BLaER1 treated with 17β-estradiol and CSF1 and Interleukin-3, amounts not matched to agents 10 nM and 100 nM (cell line): ENCODE measurements around the gene MCM6.

Experiments
- H3K27ac ChIP-seq, 11 experiments: shearing (Covaris generic); formaldehyde crosslinking; 2 replicates each; pipeline ENCODE4 v1.8.1; 2022
- H3K27me3 ChIP-seq, 11 experiments: shearing (Covaris generic); formaldehyde crosslinking; 2 replicates each; pipeline ENCODE4 v1.8.1; 2022
- H3K36me3 ChIP-seq, 11 experiments: shearing (Covaris generic); formaldehyde crosslinking; 2 replicates each; pipeline ENCODE4 v1.8.1; 2022
- H3K4me1 ChIP-seq, 10 experiments: shearing (Covaris generic); formaldehyde crosslinking; 2 replicates each; pipeline ENCODE4 v1.8.1; 2022
- H3K4me2 ChIP-seq, 11 experiments: shearing (Covaris generic); formaldehyde crosslinking; 2 replicates each; pipeline ENCODE4 v1.8.1; 2022
- H3K4me3 ChIP-seq, 10 experiments: shearing (Covaris generic); formaldehyde crosslinking; 2 replicates each; pipeline ENCODE4 v1.8.1; 2022
- H3K9ac ChIP-seq, 11 experiments: shearing (Covaris generic); formaldehyde crosslinking; 2 replicates each; pipeline ENCODE4 v1.8.1; 2022
- H3K9me3 ChIP-seq, 11 experiments: shearing (Covaris generic); formaldehyde crosslinking; replicated peaks in 1 of 11; 2 replicates each; pipeline ENCODE4 v1.8.1; 2022
- H4K20me1 ChIP-seq, 11 experiments: shearing (Covaris generic); formaldehyde crosslinking; 2 replicates each; pipeline ENCODE4 v1.8.1; 2022
- Cebpa-rat ChIP-seq, 11 experiments: shearing (Covaris generic); IDR thresholded peaks; 2 replicates each; pipeline ENCODE4 v1.8.1; 2022

The MCM6 gene

GRCh38 chr2:135831180-135831812, 44.9 kb downstream of the MCM6 start:
- Histone ChIP-seq H3K4me3 (no peak overlapping the region), H3K27me3 (no peaks in the 10 kb centered on the region), H3K4me2 (no peak overlapping the region), H3K4me1 (peaks cover 0 to 15% (median 12%) of the 10 kb centered on the region in 10 experiments; a peak in 16 of 20 replicates), H4K20me1 (no peaks in the 10 kb centered on the region), H3K27ac (no peak overlapping the region), H3K9ac (no peak overlapping the region), H3K36me3 (peaks cover 0 to under 1% (median 0%) of the 10 kb centered on the region in 11 experiments; a peak in 1 of 22 replicates), H3K9me3 (no peaks in the 10 kb centered on the region)
- no peak for TF ChIP-seq Cebpa-rat (IDR thresholded peaks at IDR 0.05)

- H3K36me3 ChIP-seq = no peaks in the 10 kb centered on the region
- TF ChIP-seq Cebpa-rat (IDR thresholded peaks at IDR 0.05) = no peak
- H3K9me3 ChIP-seq = no peaks in the 10 kb centered on the region
- no peak overlapping the region for H3K9ac ChIP-seq
- no peak overlapping the region for H3K27ac ChIP-seq
- no peaks in the 10 kb centered on the region for H4K20me1 ChIP-seq
- no peak overlapping the region for H3K4me3 ChIP-seq
- H3K27me3 ChIP-seq = no peaks in the 10 kb centered on the region
- H3K4me2 ChIP-seq = no peak overlapping the region
- peaks cover 9 to 23% (median 19%) of the 10 kb centered on the region in 10 experiments; a peak in 19 of 20 replicates for H3K4me1 ChIP-seq
These were observed 46.7 kb downstream of the MCM6 start for GRCh38 chr2:135829378-135830135.

- no peak for TF ChIP-seq Cebpa-rat (IDR thresholded peaks at IDR 0.05)
- Histone ChIP-seq H3K4me1 (peaks cover 9 to 24% (median 19%) of the 10 kb centered on the region in 10 experiments; a peak in 19 of 20 replicates), H3K27ac (no peak overlapping the region), H3K9ac (no peak overlapping the region; a peak in 1 of 22 replicates), H3K36me3 (peaks cover 0 to 13% (median 0%) of the 10 kb centered on the region in 11 experiments; a peak in 5 of 22 replicates), H3K4me3 (no peak overlapping the region), H4K20me1 (no peaks in the 10 kb centered on the region), H3K4me2 (peak overlapping the region in 9 of 11 experiments; percentile 27 to 75 (median 65); a peak in 13 of 22 replicates), H3K27me3 (no peaks in the 10 kb centered on the region), H3K9me3 (peaks cover 15 to 25% (median 20%) of the 10 kb centered on the region in 11 experiments)
These were observed 49.7 kb downstream of the MCM6 start for GRCh38 chr2:135826544-135826943.

- Histone ChIP-seq H3K4me1 (peaks cover 9 to 29% (median 22%) of the 10 kb centered on the region in 10 experiments), H3K4me3 (no peak overlapping the region), H3K27ac (peak overlapping the region in 8 of 11 experiments; percentile 8 to 54 (median 42); a peak in 11 of 22 replicates), H3K36me3 (peaks cover 0 to 13% (median 0%) of the 10 kb centered on the region in 11 experiments; a peak in 5 of 22 replicates), H3K9me3 (peaks cover 15 to 28% (median 20%) of the 10 kb centered on the region in 11 experiments), H4K20me1 (no peaks in the 10 kb centered on the region), H3K9ac (peak overlapping the region in 6 of 11 experiments; percentile 15 to 60 (median 40); a peak in 9 of 22 replicates), H3K4me2 (peak overlapping the region; percentile 27 to 75 (median 61); a peak in 21 of 22 replicates), H3K27me3 (no peaks in the 10 kb centered on the region)
- no peak for TF ChIP-seq Cebpa-rat (IDR thresholded peaks at IDR 0.05)
These were observed 50.6 kb downstream of the MCM6 start for GRCh38 chr2:135825550-135826176.

GRCh38 chr2:135825131-135825530, 51.1 kb downstream of the MCM6 start:
- no peaks in the 10 kb centered on the region for H4K20me1 ChIP-seq
- TF ChIP-seq Cebpa-rat (IDR thresholded peaks at IDR 0.05) = no peak
- H3K27ac ChIP-seq = peak overlapping the region in 7 of 11 experiments; percentile 24 to 54 (median 45); a peak in 11 of 22 replicates
- peak overlapping the region in 5 of 11 experiments; percentile 25 to 60 (median 45); a peak in 7 of 22 replicates for H3K9ac ChIP-seq
- no peaks in the 10 kb centered on the region for H3K27me3 ChIP-seq
- H3K4me1 ChIP-seq = peaks cover 15 to 34% (median 27%) of the 10 kb centered on the region in 10 experiments
- H3K4me2 ChIP-seq = peak overlapping the region; percentile 27 to 75 (median 61); a peak in 21 of 22 replicates
- H3K4me3 ChIP-seq = no peak overlapping the region
- H3K36me3 ChIP-seq = peaks cover 0 to 13% (median 0%) of the 10 kb centered on the region in 11 experiments; a peak in 5 of 22 replicates
- H3K9me3 ChIP-seq = peaks cover 15 to 28% (median 20%) of the 10 kb centered on the region in 11 experiments

DNA sequence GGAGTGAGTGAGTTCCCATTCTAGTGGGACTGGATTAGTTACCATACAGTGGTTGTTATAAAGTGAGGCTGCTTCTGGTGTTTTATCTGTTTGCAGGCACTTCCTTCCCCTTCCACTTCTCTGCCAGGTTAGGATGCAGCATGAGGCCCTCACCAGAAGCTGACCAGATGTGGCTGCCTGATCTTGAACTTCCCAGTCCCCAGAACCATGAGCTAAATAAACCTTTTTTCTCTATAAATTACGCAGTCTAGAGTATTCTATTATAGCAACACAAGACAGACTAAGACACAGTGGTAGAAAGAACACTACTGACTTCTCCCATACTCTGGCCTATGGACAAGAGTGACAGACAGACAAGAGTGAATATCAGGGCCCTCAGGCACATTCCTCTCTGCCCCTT, 53.4 kb downstream of the MCM6 start:
- Histone ChIP-seq H4K20me1 (no peaks in the 10 kb centered on the region), H3K27ac (no peak overlapping the region), H3K36me3 (peaks cover 0 to 13% (median 0%) of the 10 kb centered on the region in 11 experiments; a peak in 5 of 22 replicates), H3K9ac (no peak overlapping the region), H3K4me2 (no peak overlapping the region), H3K4me3 (no peak overlapping the region), H3K4me1 (peaks cover 25 to 48% (median 35%) of the 10 kb centered on the region in 10 experiments), H3K27me3 (no peaks in the 10 kb centered on the region), H3K9me3 (peaks cover 15 to 28% (median 20%) of the 10 kb centered on the region in 11 experiments)
- TF ChIP-seq Cebpa-rat (IDR thresholded peaks at IDR 0.05) = no peak

DNA sequence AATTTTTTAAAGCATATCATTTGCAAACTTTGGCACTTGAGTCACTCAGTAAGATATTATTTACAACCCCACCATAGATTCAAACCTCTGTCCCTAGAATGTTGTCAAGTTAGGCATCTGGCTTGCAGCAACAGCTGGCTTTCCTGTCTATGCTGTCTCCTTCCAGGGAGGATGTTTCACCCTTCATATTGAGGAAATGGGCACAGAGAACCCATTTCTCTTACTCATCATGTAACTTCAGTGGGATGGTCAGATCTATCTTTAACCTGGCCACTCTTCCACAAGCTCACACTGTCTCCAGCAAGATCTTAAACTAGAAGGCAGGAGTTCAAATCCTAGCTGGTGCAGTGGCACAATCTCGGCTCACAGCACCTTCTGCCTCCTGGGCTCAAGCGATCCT, 55.1 kb downstream of the MCM6 start:
- Histone ChIP-seq H3K4me2 (peak overlapping the region in 5 of 11 experiments; percentile 2 to 16 (median 10); a peak in 3 of 22 replicates), H3K9me3 (peaks cover 15 to 28% (median 20%) of the 10 kb centered on the region in 11 experiments), H4K20me1 (no peaks in the 10 kb centered on the region), H3K27me3 (no peaks in the 10 kb centered on the region), H3K9ac (no peak overlapping the region), H3K36me3 (peaks cover 0 to 13% (median 0%) of the 10 kb centered on the region in 11 experiments; a peak in 5 of 22 replicates), H3K4me3 (no peak overlapping the region), H3K27ac (no peak overlapping the region), H3K4me1 (peaks cover 25 to 43% (median 29%) of the 10 kb centered on the region in 10 experiments)
- TF ChIP-seq Cebpa-rat (IDR thresholded peaks at IDR 0.05) = no peak

- H3K4me3 ChIP-seq = no peak overlapping the region; a peak in 1 of 20 replicates
- H3K27ac ChIP-seq = peak overlapping the region in 8 of 11 experiments; percentile 3 to 56 (median 24); a peak in 10 of 22 replicates
- H3K27me3 ChIP-seq = no peaks in the 10 kb centered on the region
- H3K9ac ChIP-seq = peak overlapping the region in 4 of 11 experiments; percentile 4 to 39 (median 21); a peak in 4 of 22 replicates
- no peaks in the 10 kb centered on the region for H4K20me1 ChIP-seq
- TF ChIP-seq Cebpa-rat (IDR thresholded peaks at IDR 0.05) = no peak
- H3K4me2 ChIP-seq = peak overlapping the region; percentile 46 to 73 (median 62)
- H3K9me3 ChIP-seq = peaks cover 15 to 28% (median 20%) of the 10 kb centered on the region in 11 experiments
- peaks cover 0 to 13% (median 0%) of the 10 kb centered on the region in 11 experiments; a peak in 5 of 22 replicates for H3K36me3 ChIP-seq
- H3K4me1 ChIP-seq = peaks cover 14 to 32% (median 18%) of the 10 kb centered on the region in 10 experiments
These were observed 56.1 kb downstream of the MCM6 start for GRCh38 chr2:135820003-135820618.
